ENCODE results near the gene NLRP6. TPM values are rescaled to one million over a fixed set of nuclear protein-coding genes. Genes with fewer than 3 reads are reported as not detected.

Gene NLRP6
- not detected in 2 replicates for total RNA-seq

GRCh38 chr11:278001-278951 lies at the start of gene NLRP6:
Gene NLRP6 (plus strand): TSS chr11:278407. CDS start chr11:278570, 163 bp downstream.

DNA sequence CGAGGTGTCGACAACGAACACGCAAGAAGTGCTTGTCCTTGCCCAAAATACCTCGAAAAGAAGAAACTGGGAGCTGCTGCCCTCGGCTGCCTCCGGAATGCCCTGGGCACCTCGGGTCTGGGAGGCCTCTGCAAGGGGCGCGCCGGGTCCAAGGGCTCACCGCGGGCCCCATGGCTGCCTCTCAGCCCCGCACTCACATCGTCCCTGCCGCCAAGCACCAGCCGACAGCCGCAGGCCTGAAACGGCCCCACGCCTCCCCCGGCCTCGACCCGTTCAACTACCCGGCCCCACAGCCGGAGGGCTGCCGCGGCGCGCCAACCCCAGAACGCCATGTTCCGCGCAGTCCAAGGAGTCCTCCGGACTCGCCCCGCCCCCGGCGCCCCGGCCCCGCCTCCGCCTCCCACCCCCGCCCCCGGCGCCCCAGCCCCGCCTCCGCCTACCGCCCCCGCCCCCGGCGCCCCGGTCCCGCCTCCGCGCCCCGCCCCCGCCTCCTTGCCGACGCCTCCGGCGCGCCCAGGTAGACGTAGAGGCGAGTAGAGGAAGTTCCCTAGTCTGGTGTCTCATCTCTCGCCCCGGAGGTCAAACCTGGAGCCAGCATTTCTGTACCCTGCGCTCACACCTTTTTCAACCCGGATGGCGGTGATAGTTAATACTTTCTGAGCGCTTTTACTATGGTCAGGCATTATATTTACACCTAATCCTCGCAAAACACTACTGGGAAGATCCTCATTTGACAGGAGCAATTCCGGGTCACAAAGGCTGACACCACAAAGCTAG lies 42.0 kb upstream of the NLRP6 start, which contains the start of gene SIRT3:
TSS of gene SIRT3 (minus strand) at position 346 of the 777 bp plus-strand sequence. CDS start at position 332, 14 bp downstream.

GRCh38 chr11:236774-237767 lies 41.1 kb upstream of the NLRP6 start, which contains the start of gene PSMD13:
Gene PSMD13 (plus strand): TSS chr11:236976. CDS start chr11:237050, 74 bp downstream.

DNA sequence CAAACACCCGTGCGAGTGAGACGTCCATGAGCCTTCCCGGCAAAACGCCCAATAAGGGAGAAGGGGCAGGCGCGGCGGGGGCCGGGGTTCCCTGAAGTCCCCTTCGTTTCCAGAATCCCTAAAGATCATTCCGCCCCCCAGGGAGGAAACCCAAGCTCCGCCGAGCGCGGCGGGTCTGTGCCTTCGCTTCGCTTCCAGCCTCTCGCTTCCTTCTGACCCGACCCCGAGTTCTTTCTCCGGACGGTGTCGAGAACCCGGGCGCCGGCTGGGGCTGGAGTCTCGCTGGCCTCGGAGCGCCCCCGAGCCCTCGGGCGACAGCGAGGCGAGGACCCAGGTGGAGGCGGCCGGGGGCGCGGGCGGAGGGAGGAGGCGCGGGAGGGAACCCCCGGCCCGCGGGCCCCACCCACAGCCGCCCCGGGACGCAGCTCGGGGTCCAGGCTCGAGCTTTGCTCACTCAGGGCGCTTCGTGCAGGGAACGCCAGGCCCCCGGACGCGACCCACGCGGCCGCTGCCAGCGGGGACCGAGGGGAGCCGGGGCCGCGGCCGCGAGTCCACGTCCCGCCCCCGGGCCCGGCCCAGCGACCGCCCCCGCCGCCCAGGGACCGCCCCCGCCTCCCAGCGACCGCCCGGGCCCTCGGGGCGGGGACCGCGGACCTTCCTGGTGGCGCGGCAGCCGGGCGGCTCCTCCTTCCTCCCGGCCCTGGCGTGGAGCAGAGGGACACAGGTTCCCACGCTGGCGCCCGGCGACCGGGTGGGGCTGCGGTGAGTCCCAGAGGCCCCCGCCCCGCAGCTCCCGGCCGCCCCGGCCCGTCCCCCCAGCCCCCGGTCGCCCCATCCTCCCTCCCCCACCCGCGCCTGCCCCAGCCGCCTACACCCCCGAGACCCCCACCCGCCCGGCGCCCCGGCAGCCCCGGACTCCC lies 10.5 kb downstream of the NLRP6 start, which contains the start of gene PGGHG:
TSS of gene PGGHG (plus strand) at position 649 of the 920 bp plus-strand sequence. CDS start 691 bp downstream, outside the sequence.

DNA sequence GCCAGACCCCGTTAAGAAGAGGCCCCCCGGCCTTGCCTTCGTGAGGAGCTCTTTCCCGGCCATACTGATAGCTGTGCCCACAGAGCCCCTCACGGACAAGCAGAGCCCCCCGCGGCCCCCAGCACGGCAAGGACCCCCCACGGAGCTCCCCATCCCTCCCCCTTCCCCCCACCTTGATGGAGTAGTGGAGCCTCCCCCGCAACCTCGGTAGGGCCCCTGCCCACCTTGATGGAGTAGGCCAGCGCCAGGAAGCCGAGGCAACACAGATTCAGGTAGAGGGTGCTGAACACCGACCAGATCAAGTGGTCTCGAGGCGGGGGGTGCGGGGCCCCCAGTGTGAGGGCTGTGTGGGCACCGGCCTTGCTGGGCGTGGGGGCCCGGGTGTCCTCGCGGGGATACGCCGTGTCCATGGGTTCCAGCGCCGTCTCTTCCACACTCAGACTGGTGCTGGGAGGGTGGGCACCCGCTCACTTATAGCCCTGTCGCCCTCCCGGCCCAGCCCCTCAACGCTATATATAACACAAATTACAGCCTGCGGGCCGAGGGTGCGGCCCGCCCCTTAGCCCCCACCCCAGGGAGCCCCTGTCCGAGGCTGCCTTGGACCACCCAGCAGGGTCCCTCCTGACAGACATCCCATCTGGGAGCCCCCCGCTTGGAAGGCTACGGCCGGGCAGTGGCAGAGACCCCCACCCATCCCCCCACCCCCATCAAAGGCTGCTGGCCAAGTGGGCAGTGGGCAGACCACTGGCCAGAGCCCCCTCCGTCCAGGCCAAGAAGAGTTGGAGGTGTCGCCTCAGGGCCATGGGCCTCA lies 21.1 kb downstream of the NLRP6 start, which contains the start of gene IFITM5:
TSS of gene IFITM5 (minus strand) at position 446 of the 811 bp plus-strand sequence. CDS start at position 410, 36 bp downstream.

GRCh38 chr11:307766-308708 lies 29.8 kb downstream of the NLRP6 start, which contains the start of gene IFITM2:
Gene IFITM2 (plus strand): TSS chr11:307816. CDS start chr11:308193, 377 bp downstream.

GRCh38 chr11:313787-314553 lies 35.8 kb downstream of the NLRP6 start, which contains the start of gene IFITM1:
Gene IFITM1 (plus strand): TSS chr11:314040. CDS start chr11:314171, 131 bp downstream.

Other genes with a start within 250 kb of the NLRP6 start
- gene SCGB1C1, start 85.3 kb upstream of the NLRP6 start, total RNA-seq, result not detected in 2 replicates
- gene BET1L, start 71.0 kb upstream of the NLRP6 start, total RNA-seq, result 15.6 and 19.0 TPM in 2 replicates
- gene RIC8A, start 70.7 kb upstream of the NLRP6 start, total RNA-seq, result 112 and 137 TPM in 2 replicates
- 11.8 and 20.8 TPM in 2 replicates for gene SIRT3, start 42.1 kb upstream of the NLRP6 start, total RNA-seq
- gene PSMD13, start 41.4 kb upstream of the NLRP6 start, total RNA-seq, result 153 and 187 TPM in 2 replicates
- 1.0 and 3.6 TPM in 2 replicates for gene PGGHG, start 10.7 kb downstream of the NLRP6 start, total RNA-seq
- gene IFITM5, start 21.1 kb downstream of the NLRP6 start, total RNA-seq, result not detected in 2 replicates
- gene IFITM2, start 29.4 kb downstream of the NLRP6 start, total RNA-seq, result 16.7 and 23.8 TPM in 2 replicates
- gene IFITM1, start 35.6 kb downstream of the NLRP6 start, total RNA-seq, result 6.8 and 20.1 TPM in 2 replicates
- 41.5 and 86.0 TPM in 2 replicates for gene IFITM3, start 42.5 kb downstream of the NLRP6 start, total RNA-seq
- 11.0 and 21.8 TPM in 2 replicates for gene B4GALNT4, start 91.1 kb downstream of the NLRP6 start, total RNA-seq
- gene PKP3, start 115.8 kb downstream of the NLRP6 start, total RNA-seq, result 292 and 373 TPM in 2 replicates
- gene SIGIRR, start 136.6 kb downstream of the NLRP6 start, total RNA-seq, result 5.9 and 7.8 TPM in 2 replicates
- 9.5 and 19.5 TPM in 2 replicates for gene ANO9, start 163.6 kb downstream of the NLRP6 start, total RNA-seq
- gene PTDSS2, start 171.9 kb downstream of the NLRP6 start, total RNA-seq, result 38.2 and 52.8 TPM in 2 replicates
- 322 and 445 TPM in 2 replicates for gene RNH1, start 228.8 kb downstream of the NLRP6 start, total RNA-seq

Measured in hair follicular keratinocyte (primary cell).